Fibroblast of skin of left biceps (primary cell): ENCODE measurements around the gene TDRD9.
"Not testable (repeated sequence)": the region's sequence is repeated elsewhere in the genome, so short reads cannot be mapped to it uniquely, and the experiment has no call there.

ENCODE experiments used
- DNase-seq, 2 experiments: peaks; one replicate each; pipeline ENCODE4 v3.0.0-alpha.2; 2013; ENCODE audit warnings: low read depth in 2 of 2

The TDRD9 gene

DNA sequence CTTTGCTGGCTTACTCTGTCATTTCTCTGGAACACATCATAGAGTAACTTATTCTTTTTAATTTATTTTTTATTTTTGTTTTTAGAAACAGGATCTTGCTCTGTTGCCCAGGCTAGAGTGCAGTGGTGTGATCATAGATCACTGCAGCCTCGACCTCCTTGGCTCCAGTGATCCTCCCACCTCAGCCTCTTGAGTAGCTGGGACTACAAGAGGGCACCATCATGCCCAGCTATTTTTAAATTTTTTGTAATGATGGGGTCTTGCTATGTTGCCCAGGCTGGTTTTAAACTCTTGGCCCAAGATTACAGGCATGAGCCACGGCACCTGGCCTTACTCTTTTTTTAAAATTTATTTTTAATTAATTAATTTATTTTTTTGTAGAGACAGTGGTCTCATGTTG, 46.3 kb downstream of the TDRD9 start:
- DNase-seq = no peak

DNA sequence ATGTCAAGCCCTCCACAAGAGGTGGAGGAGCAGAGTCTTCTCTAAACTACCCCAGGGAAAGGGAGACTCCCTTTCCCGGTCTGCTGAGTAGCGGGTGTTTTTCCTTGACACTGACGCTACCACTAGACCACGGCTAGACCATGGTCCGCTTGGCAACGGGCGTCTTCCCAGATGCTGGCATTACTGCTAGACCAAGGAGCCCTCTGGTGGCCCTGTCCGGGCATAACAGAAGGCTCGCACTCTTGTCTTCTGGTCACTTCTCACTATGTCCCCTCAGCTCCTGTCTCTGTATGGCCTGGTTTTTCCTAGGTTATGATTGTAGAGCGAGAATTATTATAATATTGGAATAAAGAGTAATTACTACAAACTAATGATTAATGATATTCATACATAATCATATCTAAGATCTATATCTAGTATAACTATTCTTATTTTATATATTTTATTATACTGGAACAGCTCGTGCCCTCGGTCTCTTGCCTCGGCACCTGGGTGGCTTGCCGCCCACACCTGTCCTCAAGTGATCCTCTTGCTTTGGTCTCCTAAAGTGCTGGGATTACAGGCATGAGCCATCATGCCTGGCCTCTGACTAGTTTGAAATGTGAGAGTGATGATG, 52.5 kb downstream of the TDRD9 start:
- DNase-seq = not testable (repeated sequence)

DNA sequence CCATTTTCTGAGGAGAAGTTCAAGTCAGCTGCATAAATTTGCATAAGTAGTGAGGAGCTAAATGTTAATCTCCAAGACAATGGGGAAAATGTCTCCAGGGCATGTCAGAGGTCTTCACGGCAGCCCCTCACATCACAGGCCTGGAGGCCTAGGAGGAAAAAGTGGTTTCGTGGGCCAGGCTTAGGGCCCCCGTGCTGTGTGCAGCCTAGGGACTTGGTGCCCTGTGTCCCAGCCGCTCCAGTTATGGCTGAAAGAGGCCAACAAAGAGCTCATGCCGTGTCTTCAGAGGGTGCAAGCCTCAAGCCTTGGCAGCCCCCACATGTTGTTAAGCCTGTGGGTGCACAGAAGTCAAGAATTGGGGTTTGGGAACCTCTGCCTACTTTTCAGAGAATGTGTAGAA, 55.9 kb downstream of the TDRD9 start:
- no peak for DNase-seq

DNA sequence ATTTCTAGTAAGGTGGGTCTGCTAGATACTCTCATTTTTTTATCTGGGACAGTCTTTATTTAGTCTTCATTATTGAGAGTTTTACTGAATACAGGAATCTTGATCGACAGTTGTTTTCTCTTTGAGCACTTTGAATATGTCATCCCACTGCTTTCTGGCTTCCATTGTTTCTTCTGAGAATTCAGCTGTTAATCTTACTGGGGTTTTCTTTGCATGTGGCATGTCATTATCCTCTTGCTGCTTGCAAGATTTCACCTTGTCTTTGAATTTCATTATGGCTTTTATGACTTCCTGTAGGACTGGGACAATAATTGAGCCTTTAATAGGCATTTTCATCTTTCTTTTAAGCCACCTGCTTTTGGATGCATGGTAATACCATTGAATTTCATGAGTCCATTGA, 60.8 kb downstream of the TDRD9 start:
- no peak for DNase-seq

DNA sequence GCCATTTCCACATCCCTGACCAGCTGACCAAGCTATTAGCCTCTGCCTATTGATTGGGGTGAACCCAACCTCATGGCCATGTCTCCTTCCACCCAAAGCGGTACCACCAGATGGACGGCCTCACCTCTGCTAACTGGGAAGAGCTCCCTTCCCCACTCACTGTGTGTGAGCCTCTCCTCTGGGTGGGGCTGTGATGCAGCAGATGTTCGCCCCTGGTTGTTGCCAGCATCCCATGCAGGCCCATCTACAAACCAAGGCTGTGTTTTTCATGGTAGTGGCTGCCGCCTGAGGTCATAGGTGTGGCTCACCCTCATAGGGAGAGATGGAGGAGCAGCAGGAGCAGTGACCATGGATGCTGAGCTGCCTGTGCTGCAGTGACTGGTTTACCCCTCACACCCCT, 61.7 kb downstream of the TDRD9 start:
- no peak for DNase-seq

DNA sequence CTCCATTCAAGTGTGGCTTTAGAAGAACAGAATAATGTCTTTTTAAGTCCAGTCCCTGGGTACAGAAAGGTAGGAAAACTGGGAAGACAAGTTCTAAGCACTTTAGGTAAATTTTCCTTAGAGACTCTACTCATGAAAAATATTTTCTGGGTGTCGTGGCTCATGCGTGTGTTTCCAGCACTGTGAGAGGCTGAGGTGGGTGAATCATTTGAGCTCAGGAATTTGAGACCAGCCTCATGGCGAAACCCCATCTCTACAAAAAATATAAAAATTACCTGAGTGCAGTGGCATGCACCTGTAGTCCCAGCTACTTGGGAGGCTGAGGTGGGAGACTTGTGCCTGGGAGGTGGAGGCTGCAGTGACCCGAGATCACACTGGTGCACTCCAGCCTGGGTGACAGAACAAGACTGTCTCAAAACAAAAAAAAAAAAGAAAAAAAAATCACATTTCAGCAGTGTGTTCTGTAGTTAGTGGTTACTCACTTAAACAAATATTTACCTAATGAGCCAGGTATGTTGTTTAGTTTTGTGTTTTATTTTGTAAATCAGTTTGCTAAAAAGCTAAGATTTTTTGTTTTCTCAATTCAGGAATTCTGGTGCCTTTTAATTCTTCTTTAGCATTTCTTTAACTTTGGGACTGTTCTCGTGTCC, 66.4 kb downstream of the TDRD9 start:
- no peak for DNase-seq

DNA sequence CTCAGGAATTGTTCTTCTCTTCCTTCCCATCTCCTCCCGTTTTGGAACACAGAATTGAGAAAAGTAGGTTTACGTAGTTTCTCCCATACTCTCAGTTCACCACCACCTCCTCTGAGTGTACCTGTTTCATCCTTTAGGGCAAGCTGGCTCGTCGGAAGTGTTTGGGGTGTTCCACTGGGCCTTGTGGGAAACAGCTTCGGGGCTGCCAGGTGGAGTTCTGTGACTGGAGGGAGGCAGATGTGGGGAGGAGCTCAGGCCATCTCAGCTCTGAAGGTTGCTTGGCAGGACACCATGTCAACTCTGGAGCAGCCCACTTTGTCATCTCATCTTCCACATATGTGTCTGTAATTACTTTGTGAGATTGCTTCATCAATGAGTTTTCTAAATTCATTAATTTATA, 67.6 kb downstream of the TDRD9 start:
- no peak for DNase-seq

DNA sequence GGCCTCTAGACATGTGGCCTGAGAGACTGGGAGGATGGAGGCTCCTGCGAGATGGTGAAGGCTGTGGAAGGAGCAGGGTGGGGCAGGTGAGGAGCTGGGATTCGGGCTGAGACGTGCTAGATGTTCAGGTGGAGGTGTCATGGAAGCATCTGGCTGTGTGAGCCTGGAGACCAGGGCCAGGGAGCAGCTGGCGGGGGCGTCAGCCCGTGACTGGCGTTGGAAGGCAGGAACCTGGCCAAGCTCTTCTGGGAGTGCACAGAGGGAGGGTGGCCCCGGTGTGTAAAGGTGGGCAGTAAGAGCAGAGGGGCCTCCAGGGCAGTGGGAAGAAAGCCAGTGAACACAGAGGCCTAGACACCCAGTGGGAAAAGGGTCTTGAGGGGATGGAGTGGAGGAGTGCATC, 69.1 kb downstream of the TDRD9 start:
- no peak for DNase-seq

DNA sequence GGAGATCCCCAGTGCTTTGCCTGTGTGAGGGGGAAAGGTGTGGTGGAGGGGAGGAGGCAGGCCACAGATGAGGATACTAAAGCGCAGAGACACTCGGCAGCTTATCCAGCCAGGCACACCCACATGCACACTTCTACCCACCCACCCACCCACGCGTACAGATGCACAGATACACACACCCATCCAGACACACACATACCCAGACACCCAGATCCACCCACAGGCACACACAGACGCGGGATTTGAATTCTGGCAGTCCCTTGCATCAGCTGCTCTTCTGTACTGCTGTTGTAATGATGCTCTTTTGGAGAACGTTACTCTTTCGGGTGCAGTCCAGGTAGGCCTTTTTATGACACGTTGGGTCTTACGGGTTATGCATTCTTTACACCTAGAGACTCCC, 69.8 kb downstream of the TDRD9 start:
- DNase-seq = no peak

DNA sequence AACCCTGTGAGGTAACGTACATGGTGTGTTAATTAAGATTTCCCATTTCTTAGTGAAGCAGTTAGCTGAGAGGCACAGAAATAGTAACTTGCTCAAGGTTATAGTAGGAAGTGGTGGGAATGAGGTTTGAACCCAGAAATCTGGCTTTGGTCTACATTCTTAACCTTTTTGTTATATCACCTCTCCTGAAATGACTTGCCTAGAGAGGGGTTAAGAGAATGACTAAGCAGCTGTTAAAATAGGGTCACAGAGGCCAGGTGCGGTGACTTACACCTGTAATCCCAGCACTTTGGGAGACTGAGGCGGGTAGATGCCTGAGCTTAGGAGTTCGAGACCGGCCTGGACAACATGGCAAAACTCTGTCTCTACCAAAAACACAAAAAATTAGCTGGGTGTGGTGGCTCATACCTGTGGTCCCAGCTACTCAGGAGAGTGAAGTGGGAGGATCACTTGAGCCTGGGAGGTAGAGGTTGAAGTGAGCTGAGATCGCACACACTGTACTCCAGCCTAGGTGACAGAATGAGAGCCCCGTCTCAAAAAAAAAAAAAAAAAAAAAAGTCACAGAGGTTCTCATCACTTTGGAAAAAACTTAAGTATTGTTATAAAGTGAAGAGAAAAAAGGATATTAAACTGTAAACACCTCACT, 71.7 kb downstream of the TDRD9 start:
- DNase-seq = no peak

DNA sequence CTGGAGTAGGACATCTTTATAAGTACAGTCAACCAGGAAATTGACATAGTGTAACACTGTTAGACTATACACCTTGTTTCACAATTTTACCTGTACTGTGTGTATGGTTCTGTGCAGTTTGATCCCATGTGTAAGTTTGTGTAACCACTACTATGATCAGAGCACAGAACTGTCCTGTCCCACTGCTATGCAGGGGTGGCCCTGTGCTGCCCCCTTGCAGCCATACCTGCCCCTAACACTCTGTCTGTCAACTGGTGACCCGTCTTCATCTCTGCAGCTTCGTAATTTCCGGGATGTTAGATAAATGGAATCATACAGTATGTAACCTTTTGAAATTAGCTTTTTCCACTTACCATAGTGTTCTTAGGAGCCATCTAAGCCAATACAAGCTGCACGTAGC, 72.7 kb downstream of the TDRD9 start:
- DNase-seq = no peak

DNA sequence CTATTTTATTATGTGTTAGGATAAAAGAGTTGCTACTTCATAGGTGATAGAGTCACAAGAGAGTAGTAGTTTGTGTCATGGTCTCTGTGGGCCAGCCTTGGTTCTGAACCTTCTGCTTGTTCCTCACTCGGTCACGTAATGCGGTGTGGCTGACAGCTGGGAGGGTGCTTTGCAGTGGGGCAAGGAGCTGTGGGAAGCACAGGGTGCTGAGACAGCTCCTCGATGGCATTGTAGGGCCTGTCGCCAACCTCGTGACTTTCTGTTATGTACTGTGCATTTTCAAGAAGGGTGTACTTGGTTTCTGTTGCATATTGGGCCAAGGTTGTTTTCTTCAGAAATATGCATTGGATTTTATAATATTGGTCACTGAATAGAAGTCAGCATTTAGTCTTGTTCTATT, 75.4 kb downstream of the TDRD9 start:
- no peak for DNase-seq

DNA sequence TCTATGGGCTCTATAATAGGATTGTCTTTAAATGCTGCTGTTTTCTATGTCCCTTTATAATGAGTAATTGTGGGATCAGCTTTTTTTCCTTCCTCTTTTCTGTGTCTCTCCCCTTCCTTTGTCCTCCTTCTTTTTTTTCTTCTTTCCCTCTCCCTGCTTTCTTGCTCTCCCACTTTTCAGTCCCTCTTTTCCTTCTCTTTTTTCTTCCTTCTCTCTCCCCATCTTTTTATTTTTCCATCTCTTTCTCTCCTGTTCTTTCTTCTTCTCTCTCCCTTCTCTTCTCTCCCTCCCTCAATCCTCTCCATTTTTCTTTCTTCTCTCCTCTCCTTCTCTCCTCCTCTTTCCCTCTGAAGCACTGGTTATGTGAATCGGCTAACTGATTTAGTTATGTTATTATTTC, 76.6 kb downstream of the TDRD9 start:
- no peak for DNase-seq

DNA sequence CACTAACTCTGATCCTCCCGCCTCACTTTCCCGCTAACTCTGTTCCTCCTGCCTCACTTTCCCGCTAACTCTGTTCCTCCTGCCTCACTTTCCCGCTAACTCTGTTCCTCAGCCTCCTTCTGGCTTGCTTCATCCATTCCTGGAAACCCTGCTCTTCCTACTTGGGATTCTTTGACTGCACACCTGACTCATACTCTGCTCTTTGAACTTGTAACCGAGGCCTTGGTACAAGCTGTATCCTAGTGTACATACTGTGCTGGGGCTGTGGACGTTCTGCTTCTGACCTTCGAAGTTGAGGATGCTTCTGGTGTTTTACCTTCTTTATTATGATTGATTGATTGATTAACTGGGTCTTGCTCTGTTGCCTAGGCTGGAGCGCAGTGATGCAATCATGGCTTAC, 77.2 kb downstream of the TDRD9 start:
- no peak for DNase-seq

DNA sequence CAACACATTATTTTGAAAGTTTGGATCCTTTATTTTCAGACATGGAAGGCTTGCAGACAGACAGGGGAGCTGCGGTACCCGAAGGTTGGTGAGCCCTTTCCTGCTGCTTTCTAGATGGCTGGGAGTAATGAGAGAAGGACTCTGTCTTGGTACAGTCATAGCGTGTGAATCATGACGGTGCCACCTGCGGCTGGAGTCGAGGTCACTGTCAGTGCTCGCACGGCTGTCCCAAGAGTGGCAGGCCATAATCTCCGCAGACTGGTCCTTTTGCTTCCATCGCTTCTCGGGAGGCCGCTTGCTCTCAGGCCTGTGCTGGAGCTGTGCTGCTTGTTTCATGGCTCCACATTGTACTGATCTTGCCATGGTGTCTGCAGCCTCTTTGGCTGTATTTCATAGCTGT, 78.9 kb downstream of the TDRD9 start:
- DNase-seq = no peak

DNA sequence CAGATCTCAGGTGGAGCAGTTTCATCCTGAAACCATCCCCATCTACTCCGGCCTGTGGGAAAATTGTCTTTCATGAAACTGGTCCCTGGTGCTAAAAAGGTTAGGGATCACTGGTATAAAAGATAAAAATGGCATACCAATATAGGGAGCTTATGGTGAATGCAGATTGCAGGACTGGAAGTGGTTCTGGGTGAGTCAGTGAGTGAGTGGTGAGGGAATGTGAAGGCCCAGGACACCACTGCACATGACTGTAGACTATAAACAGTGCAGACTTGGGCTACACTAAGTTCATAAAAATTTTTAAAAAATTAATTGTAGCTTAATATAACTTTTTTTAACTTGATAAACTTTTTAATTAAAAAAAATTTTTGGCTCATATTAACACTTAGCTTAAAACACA, 81.0 kb downstream of the TDRD9 start:
- DNase-seq = no peak

DNA sequence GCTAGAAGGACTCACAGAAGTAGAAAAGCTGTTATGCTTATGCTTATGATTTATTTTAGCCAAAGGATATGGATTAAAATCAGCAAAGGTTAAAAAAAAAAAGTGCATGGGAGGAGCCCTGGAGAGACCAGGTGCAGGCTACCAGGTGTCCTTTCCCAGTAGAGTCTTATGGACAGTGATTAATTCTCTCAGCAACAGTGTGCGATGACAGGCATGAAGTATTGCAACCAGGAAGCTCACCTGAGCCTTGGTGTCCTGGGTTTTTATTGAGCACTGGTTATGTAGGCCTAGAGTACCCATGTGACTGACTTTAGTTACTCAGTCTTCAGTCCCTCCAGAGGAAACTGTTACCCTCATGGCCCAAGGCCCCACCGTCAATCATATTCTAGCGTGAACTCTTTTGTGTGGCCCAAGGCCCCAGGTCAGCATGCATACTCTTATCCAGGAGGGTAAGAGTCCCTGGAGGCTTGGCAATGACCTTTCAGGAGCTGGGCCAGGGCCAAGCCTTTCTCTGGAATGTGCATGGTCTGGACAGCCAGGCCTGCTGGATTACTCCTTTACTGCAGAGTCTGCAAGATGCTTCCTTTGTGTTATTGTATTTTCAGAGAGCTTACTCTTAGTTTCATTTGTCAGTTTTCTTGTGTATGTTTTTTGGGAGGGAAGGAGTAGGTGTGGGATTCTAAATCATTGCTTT, 83.7 kb downstream of the TDRD9 start:
- no peak for DNase-seq

DNA sequence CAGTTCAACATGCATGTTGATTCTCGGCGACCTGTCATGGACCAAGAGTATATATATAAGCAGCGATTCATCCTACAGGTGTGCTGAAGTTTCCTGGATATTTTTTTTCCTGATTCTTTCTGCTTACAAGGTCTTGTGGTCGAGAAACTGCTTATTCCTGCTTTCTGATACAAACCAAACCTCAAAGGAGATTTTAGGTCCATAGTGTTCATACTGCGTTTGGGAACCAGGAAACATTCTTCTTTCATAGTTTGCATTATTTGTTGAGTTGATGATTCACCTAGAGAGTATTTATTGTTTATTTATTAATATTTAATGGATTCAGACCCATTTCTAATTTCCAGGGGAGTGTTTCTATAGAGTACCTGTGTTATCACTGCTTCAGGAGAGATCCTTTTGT, 86.5 kb downstream of the TDRD9 start:
- DNase-seq = no peak

DNA sequence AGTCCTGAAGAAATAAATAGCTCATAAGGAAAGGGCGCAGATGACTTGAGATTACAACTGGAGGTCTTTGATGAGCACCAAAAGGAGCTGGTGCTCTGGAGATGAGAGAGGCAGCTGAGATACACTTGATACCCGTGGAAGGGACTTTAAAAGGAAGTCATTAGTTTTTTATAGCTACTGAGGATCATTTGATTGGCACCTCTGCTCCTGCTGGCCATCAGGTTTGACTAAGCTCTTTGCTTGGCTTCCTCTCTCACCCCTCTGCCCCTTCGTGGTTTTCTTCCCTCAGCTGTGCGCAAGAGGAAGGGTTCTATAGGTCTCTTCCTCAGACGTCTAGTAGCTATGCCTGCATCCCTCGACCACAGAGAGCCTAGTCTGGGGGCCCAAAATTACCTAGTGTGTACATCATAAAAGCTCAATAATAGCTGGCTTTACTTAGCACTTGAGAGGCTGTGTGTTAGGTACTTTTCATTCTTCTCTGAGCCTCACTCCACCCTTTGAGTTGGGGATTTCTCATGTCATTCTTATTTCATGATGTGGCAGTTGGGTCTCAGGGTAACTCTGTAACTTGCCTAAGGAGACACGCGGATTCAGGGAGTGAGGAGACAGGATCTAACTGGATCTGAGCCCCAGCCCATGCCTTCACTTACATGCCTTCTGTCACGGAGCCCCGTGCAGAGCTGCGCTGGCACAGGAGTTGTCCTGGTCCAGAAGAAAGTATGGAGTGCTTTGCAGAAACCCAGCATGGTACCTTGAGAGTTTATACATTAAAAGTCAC, 88.8 kb downstream of the TDRD9 start:
- no peak for DNase-seq

DNA sequence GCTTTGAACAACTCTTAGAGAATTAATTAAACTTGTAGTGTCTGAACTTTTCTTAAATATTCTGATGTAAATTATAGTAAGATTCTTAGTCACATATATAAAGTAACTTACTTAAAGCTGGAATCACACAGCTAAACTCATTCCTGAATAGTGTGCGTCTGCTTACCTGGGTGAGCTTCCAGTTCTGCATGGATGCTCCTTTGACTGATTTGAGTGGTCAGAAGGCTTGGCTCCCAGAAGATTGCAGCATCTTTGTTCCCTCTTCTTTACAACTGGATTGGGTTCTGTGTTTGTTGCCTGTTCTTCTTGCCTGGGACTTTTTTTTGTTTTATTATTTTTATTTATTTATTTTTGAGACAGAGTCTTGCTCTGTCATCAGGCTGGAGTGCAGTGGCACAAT, 90.8 kb downstream of the TDRD9 start:
- DNase-seq = no peak

DNA sequence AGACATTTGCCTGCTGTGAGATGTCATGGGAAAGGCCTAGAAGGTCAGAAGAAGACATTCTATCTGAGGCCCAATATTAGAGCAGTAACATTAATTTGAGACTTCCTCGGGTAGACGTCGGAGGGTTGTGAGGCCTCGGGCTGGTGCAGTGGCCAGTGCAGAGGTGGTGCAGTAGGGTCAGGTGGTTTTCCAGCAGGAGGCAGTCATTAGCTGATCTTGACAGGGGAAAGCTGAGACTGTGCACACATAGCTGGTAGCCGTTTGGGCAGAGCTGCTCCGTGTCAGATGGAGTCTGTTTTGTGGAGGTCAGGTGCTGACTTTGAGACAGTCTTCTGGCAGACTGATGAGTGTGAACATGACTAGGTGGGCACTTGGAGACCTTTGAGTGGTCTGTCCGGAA, 91.5 kb downstream of the TDRD9 start:
- no peak for DNase-seq

DNA sequence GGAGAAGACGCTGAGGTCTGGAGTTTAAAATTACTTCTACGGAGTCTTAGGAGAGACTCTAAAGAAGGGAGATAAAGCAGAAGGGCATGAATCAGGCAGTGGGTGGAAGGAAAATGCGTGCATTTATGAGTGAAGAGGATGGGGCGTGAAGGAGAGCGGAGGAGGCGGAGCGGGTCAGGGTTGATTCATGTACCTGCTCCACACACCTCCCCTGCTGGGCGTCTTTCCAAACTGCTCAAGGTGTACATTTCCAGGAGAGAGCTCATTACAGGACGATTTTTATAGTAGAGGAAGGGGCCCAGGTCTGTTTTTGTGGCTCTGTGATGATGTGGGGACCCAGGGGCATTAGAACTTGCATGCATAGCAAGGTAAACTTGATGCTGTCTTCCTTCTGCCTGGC, 92.2 kb downstream of the TDRD9 start:
- no peak for DNase-seq
